Small intestine (tissue), 7 donors: ENCODE data around the gene GALNT7. TPM values are rescaled to one million over a fixed set of nuclear protein-coding genes. Genes with fewer than 3 reads are reported as not detected.

ENCODE experiments used
- DNase-seq, 2 donors: peaks; one replicate each; pipeline versions ENCODE4 v3.0.0 to v3.0.0-alpha.2; 2013
- FAIRE-seq: peaks from 2 replicates; lab custom pipeline; 2012; peaks lifted over from hg19 to GRCh38; lab: Jason Lieb, UNC
- H3K27ac ChIP-seq, 3 donors: one replicate each; pipeline ENCODE4 v1.5.1; 2013; ENCODE audit warnings: low read length in 2 of 3, mild to moderate bottlenecking in 2 of 3, control low read depth in 1 of 3, inconsistent platforms in 1 of 3, low read depth in 1 of 3, moderate library complexity in 1 of 3
- H3K27me3 ChIP-seq, 3 donors: one replicate each; pipeline ENCODE4 v1.6.1; 2013; ENCODE audit warnings: low read length in 3 of 3, inconsistent platforms in 1 of 3; ENCODE audit not compliant: control insufficient read depth in 3 of 3, insufficient read depth in 3 of 3
- H3K36me3 ChIP-seq, 3 donors: one replicate each; pipeline ENCODE4 v1.6.1; 2013; ENCODE audit warnings: low read length in 3 of 3, inconsistent platforms in 1 of 3, low read depth in 1 of 3, mild to moderate bottlenecking in 1 of 3, moderate library complexity in 1 of 3; ENCODE audit not compliant: control insufficient read depth in 3 of 3, insufficient read depth in 2 of 3
- H3K4me1 ChIP-seq, 3 donors: one replicate each; pipeline ENCODE4 v1.6.1; 2013; ENCODE audit warnings: low read length in 2 of 3, inconsistent platforms in 1 of 3, low read depth in 1 of 3, mild to moderate bottlenecking in 1 of 3, moderate library complexity in 1 of 3; ENCODE audit not compliant: control insufficient read depth in 3 of 3, insufficient read depth in 2 of 3
- H3K4me3 ChIP-seq, 3 donors: one replicate each; pipeline ENCODE4 v1.5.1; 2013; ENCODE audit warnings: low read length in 3 of 3, control low read depth in 1 of 3, inconsistent platforms in 1 of 3, low read depth in 1 of 3, mild to moderate bottlenecking in 1 of 3, moderate library complexity in 1 of 3
- H3K9me3 ChIP-seq, 2 donors: one replicate each; pipeline ENCODE4 v1.6.1; 2013; ENCODE audit warnings: low read depth in 1 of 2, low read length in 1 of 2; ENCODE audit not compliant: control insufficient read depth in 2 of 2, insufficient read depth in 1 of 2
- WGBS, 3 donors: extraction: QIAGEN DNeasy Blood & Tissue Kit; methylation state at CpG; one replicate each; pipeline ENCODE4 v1.1.7; 2013; 5-methylcytosine and 5-hydroxymethylcytosine counted together
- polyA plus RNA-seq, 4 donors: library from polyadenylated mRNA; stranded (reverse) in 3 of 4; unstranded in 1 of 4; fragments of 200-250 nt in 3 of 4; fragments of 120-200 nt in 1 of 4; gene quantifications; one replicate each; pipeline versions ENCODE4 v1.2.1 to v1.2.3, GENCODE V29; 2013
- donor health status: healthy with polysubstance abuse.
- donor health status: control.
- donor health status: control.
- donor health status: Bipolar disorder and iron deficiency.
- donor health status: healthy.

The GALNT7 gene
- polyA plus RNA-seq, 4 donors = 10.0 to 58.4 (median 19.5) TPM

- FAIRE-seq = no peak
- no peak for DNase-seq
- WGBS, 3 donors = 88 to 91% (median 90%) methylated on average over 2 of the region's 2 CpGs
Observed at GRCh38 chr4:173330590-173330989, 162.0 kb downstream of the GALNT7 start.

GRCh38 chr4:173332021-173332487 is 163.4 kb downstream of the GALNT7 start:
- Histone ChIP-seq H3K9me3 (no peaks in the 10 kb centered on the region), H3K4me1 (peaks cover 0 to 4% (median 2%) of the 10 kb centered on the region in 3 donors), H3K27me3 (no peaks in the 10 kb centered on the region), H3K4me3 (no peak overlapping the region), H3K36me3 (peaks cover 0 to 10% (median 0%) of the 10 kb centered on the region in 3 donors), H3K27ac (no peak overlapping the region)
- FAIRE-seq (no peak), DNase-seq (peak in 1 of 2 donors; percentile 34)
- WGBS, 3 donors = 21 to 30% (median 24%) methylated on average over 6 of the region's 6 CpGs

More at GRCh38 chr4:173330590-173330989, 162.0 kb downstream of the GALNT7 start:
- peaks cover 0 to 4% (median 2%) of the 10 kb centered on the region in 3 donors for H3K4me1 ChIP-seq
- H3K27ac ChIP-seq = no peak overlapping the region
- peaks cover 0 to 12% (median 0%) of the 10 kb centered on the region in 3 donors for H3K36me3 ChIP-seq
- no peaks in the 10 kb centered on the region for H3K9me3 ChIP-seq
- H3K4me3 ChIP-seq = no peak overlapping the region
- no peaks in the 10 kb centered on the region for H3K27me3 ChIP-seq

GRCh38 chr4:173332963-173333657 is 164.5 kb downstream of the GALNT7 start:
- H3K9me3 ChIP-seq = no peaks in the 10 kb centered on the region
- FAIRE-seq (no peak), DNase-seq (peak in 1 of 2 donors; percentile 44)
- no peaks in the 10 kb centered on the region for H3K27me3 ChIP-seq
- peaks cover 0 to 10% (median 0%) of the 10 kb centered on the region in 3 donors for H3K36me3 ChIP-seq
- WGBS, 3 donors = 0 to 4% (median 1%) methylated on average over 21 of the region's 21 CpGs
- H3K27ac ChIP-seq = peak overlapping the region; percentile 97 to 100 (median 97)
- H3K4me1 ChIP-seq = peaks cover 0 to 4% (median 2%) of the 10 kb centered on the region in 3 donors
- peak overlapping the region; percentile 77 to 100 (median 82) for H3K4me3 ChIP-seq

GRCh38 chr4:173333658-173334084 is 165.1 kb downstream of the GALNT7 start:
- Histone ChIP-seq H3K4me1 (peaks cover 0 to 4% (median 2%) of the 10 kb centered on the region in 3 donors), H3K9me3 (no peaks in the 10 kb centered on the region), H3K27me3 (no peaks in the 10 kb centered on the region), H3K4me3 (peak overlapping the region; percentile 77 to 100 (median 82)), H3K27ac (peak overlapping the region; percentile 97 to 100 (median 97)), H3K36me3 (peaks cover 0 to 7% (median 0%) of the 10 kb centered on the region in 3 donors)
- WGBS, 3 donors = 0 to 1% (median 0%) methylated on average over 25 to 52 of the region's 53 CpGs
- no peak for DNase-seq
- FAIRE-seq = no peak

GRCh38 chr4:173334085-173334890 is 165.7 kb downstream of the GALNT7 start, which contains the start of gene HMGB2:
Gene HMGB2 (minus strand): TSS chr4:173334358. CDS start chr4:173333649, 709 bp downstream.
- H3K27me3 ChIP-seq = no peaks in the 10 kb centered on the region
- no peak for FAIRE-seq
- peaks cover 0 to 4% (median 2%) of the 10 kb centered on the region in 3 donors for H3K4me1 ChIP-seq
- peaks cover 0 to 5% (median 0%) of the 10 kb centered on the region in 3 donors for H3K36me3 ChIP-seq
- peak within 1 kb of the TSS; percentile 77 to 100 (median 82) for H3K4me3 ChIP-seq
- peak; percentile 100 for DNase-seq
- no peaks in the 10 kb centered on the region for H3K9me3 ChIP-seq
- peak within 1 kb of the TSS; percentile 97 to 100 (median 97) for H3K27ac ChIP-seq
- 0% methylated on average over 60 to 61 of the region's 61 CpGs for WGBS, 3 donors

- FAIRE-seq = no peak
- WGBS, 3 donors = 1 to 2% (median 2%) methylated on average over 52 of the region's 52 CpGs
Observed at GRCh38 chr4:173334891-173335752, 166.5 kb downstream of the GALNT7 start.

GRCh38 chr4:173337463-173337862 is 168.9 kb downstream of the GALNT7 start:
- 95 to 98% (median 95%) methylated on average over 2 of the region's 2 CpGs for WGBS, 3 donors
- FAIRE-seq = no peak

More at GRCh38 chr4:173334891-173335752, 166.5 kb downstream of the GALNT7 start:
- Histone ChIP-seq H3K4me1 (peaks cover 0 to 4% (median 2%) of the 10 kb centered on the region in 3 donors), H3K4me3 (peak overlapping the region; percentile 37 to 100 (median 69)), H3K36me3 (peaks cover 0 to 5% (median 0%) of the 10 kb centered on the region in 3 donors), H3K27me3 (no peaks in the 10 kb centered on the region), H3K27ac (peak overlapping the region; percentile 50 to 100 (median 97)), H3K9me3 (no peaks in the 10 kb centered on the region)
- peak; percentile 87 to 90 for DNase-seq

More at GRCh38 chr4:173337463-173337862, 168.9 kb downstream of the GALNT7 start:
- H3K4me3 ChIP-seq = no peak overlapping the region
- no peak overlapping the region for H3K27ac ChIP-seq
- DNase-seq = no peak
- no peaks in the 10 kb centered on the region for H3K9me3 ChIP-seq
- no peaks in the 10 kb centered on the region for H3K27me3 ChIP-seq
- peaks cover 0 to 4% (median 0%) of the 10 kb centered on the region in 3 donors for H3K4me1 ChIP-seq
- H3K36me3 ChIP-seq = no peaks in the 10 kb centered on the region
